GM06990 (cell line): ENCODE results near the gene PRKCZ.

Source experiments
- DNase-seq: peaks from one replicate; pipeline ENCODE4 v3.0.0-alpha.2; 2011; ENCODE audit not compliant: insufficient read length; ENCODE audit errors: extremely low read depth
- H3K27me3 ChIP-seq: replicated peaks from 2 replicates; pipeline ENCODE4 v1.6.0; 2011; ENCODE audit warnings: low read length; ENCODE audit not compliant: control insufficient read depth, insufficient read depth
- H3K36me3 ChIP-seq: 2 replicates; pipeline ENCODE4 v1.5.1; 2011; ENCODE audit warnings: low read length; ENCODE audit not compliant: control insufficient read depth, insufficient read depth
- H3K4me3 ChIP-seq: replicated peaks from 2 replicates; pipeline ENCODE4 v1.5.1; 2011; ENCODE audit warnings: low read depth, mild to moderate bottlenecking, control low read depth, low read length
- CTCF ChIP-seq: IDR thresholded peaks from 2 replicates; pipeline ENCODE4 v1.5.1; 2011; ENCODE audit warnings: low read length, control low read depth, mild to moderate bottlenecking, inconsistent platforms; ENCODE audit not compliant: insufficient read depth, poor library complexity, severe bottlenecking

The PRKCZ gene

GRCh38 chr1:2079396-2080085 is 29.3 kb downstream of the PRKCZ start:
- TF ChIP-seq CTCF = no peak
- no peaks in the 10 kb centered on the region for H3K36me3 ChIP-seq
- H3K27me3 ChIP-seq = no peaks in the 10 kb centered on the region
- H3K4me3 ChIP-seq = no peak overlapping the region
- no peak for DNase-seq

- Histone ChIP-seq H3K27me3 (no peaks in the 10 kb centered on the region), H3K4me3 (no peak overlapping the region), H3K36me3 (no peaks in the 10 kb centered on the region)
- TF ChIP-seq CTCF = no peak
- no peak for DNase-seq
Measured at GRCh38 chr1:2080140-2080539, 29.9 kb downstream of the PRKCZ start.

GRCh38 chr1:2080884-2081283 is 30.7 kb downstream of the PRKCZ start:
- TF ChIP-seq CTCF = no peak
- no peaks in the 10 kb centered on the region for H3K36me3 ChIP-seq
- DNase-seq = no peak

GRCh38 chr1:2081326-2081885 is 31.2 kb downstream of the PRKCZ start:
- no peak for TF ChIP-seq CTCF
- no peak for DNase-seq
- Histone ChIP-seq H3K4me3 (no peak overlapping the region), H3K27me3 (no peaks in the 10 kb centered on the region), H3K36me3 (no peaks in the 10 kb centered on the region)

More at GRCh38 chr1:2080884-2081283, 30.7 kb downstream of the PRKCZ start:
- no peaks in the 10 kb centered on the region for H3K27me3 ChIP-seq
- H3K4me3 ChIP-seq = no peak overlapping the region

- Histone ChIP-seq H3K4me3 (no peak overlapping the region), H3K36me3 (no peaks in the 10 kb centered on the region), H3K27me3 (no peaks in the 10 kb centered on the region)
- DNase-seq = no peak
- TF ChIP-seq CTCF = no peak
Measured at GRCh38 chr1:2082064-2082463, 31.9 kb downstream of the PRKCZ start.
